Measurements from ENCODE around the gene NANOG. TPM values are rescaled to one million over a fixed set of nuclear protein-coding genes. Genes with fewer than 3 reads are reported as not detected.
"Not testable (repeated sequence)": the region's sequence is repeated elsewhere in the genome, so short reads cannot be mapped to it uniquely, and the experiment has no call there.

The NANOG gene
- total RNA-seq (2014; rRNA removed; shearing (Covaris generic)) (134 TPM in 2 replicates), polyA plus RNA-seq (2016; fragmentation: Nextera tagmentation; extraction: Ambion mirVana) (42.0 and 48.5 TPM in 2 replicates)
- long read RNA-seq, full-length matches to known transcripts: 37 of 47 reads
- long read RNA-seq, partial matches to known transcripts: 1 of 47 reads
- long read RNA-seq, other reads (novel, unspliced or antisense): 9 of 47 reads

DNA sequence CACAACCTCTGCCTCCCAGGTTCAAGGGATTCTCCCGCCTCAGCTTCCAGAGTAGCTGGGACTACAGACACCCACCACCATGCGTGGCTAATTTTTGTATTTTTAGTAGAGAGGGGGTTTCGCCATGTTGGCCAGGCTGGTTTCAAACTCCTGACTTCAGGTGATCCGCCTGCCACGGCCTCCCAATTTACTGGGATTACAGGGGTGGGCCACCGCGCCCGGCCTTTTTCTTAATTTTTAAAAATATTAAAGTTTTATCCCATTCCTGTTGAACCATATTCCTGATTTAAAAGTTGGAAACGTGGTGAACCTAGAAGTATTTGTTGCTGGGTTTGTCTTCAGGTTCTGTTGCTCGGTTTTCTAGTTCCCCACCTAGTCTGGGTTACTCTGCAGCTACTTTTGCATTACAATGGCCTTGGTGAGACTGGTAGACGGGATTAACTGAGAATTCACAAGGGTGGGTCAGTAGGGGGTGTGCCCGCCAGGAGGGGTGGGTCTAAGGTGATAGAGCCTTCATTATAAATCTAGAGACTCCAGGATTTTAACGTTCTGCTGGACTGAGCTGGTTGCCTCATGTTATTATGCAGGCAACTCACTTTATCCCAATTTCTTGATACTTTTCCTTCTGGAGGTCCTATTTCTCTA is at the start of gene NANOG:
NANOG (plus strand) TSS at position 519 of the 645 bp plus-strand sequence. CDS start 213 bp downstream, outside the sequence.
- Histone ChIP-seq H3K4me2 (peak within 1 kb of the TSS; percentile 100), H3K4me3 (peak within 1 kb of the TSS; percentile 95), H4K20me1 (replicated peaks; ENCODE audit: insufficient read depth) (peaks cover 15% of the 10 kb centered on the region), H3K4me1 (ENCODE audit: insufficient read depth) (peaks cover 63% of the 10 kb centered on the region), H3K79me2 (replicated peaks; ENCODE audit: insufficient read depth) (peaks cover 59% of the 10 kb centered on the region), H3K36me3 (ENCODE audit: insufficient read depth) (peaks cover 36% of the 10 kb centered on the region), H3F3A (replicated peaks; ENCODE audit: low read depth) (peaks cover 40% of the 10 kb centered on the region), H3K27ac (ENCODE audit: low read depth) (peak within 1 kb of the TSS; percentile 94)
- DNase-seq (ENCODE audit: low spot score) (peak; percentile 70), ATAC-seq (peak; percentile 90)
- peak within 1 kb of the TSS; percentile 97 for H3K27ac Mint-ChIP-seq
- H2AFZ ChIP-seq; H3K9me2 ChIP-seq (ENCODE audit: insufficient read depth); H3K27me3 ChIP-seq (ENCODE audit: insufficient read depth); H3K9me3 Mint-ChIP-seq; H3K27me3 Mint-ChIP-seq (ENCODE audit: insufficient read depth, low read depth, poor library complexity): not testable (repeated sequence)
- H3K36me3 Mint-ChIP-seq (ENCODE audit: low read depth): peaks cover 46% of the 10 kb centered on the region
- H3K4me1 Mint-ChIP-seq: peaks cover 64% of the 10 kb centered on the region
- peak within 1 kb of the TSS; percentile 88 for H3K4me3 Mint-ChIP-seq

DNA sequence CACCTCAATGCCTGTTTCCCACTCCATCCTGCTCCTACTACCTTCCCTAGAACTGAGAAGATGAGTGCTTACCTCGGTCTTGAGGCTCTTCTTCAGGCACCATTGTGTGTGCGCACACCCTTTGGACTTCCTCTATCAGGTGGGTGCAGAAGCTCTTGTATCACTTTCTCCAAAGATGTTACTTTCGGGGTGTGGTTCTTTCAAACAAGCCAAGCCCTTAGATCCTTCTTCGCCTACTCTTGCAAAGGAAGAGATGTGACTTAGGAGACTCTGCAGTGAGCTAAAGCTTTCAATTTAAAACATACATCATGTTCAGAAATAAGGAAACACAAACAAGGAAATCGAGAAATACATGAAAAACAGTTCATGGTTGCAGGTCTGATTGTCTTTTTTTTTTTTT is 42.0 kb upstream of the NANOG start, which contains the start of gene CLEC4C:
CLEC4C (minus strand) TSS at position 130 of the 400 bp plus-strand sequence; CDS start at position 103, 27 bp downstream.
- no peak for ATAC-seq
- peaks cover 15% of the 10 kb centered on the region for H3K9me3 Mint-ChIP-seq
- DNase-seq (ENCODE audit: low spot score): no peak
- Histone ChIP-seq H4K20me1 (replicated peaks; ENCODE audit: insufficient read depth) (no peaks in the 10 kb centered on the region), H3K4me3 (no peak within 1 kb of the TSS), H3K4me1 (ENCODE audit: insufficient read depth) (no peaks in the 10 kb centered on the region), H3K36me3 (ENCODE audit: insufficient read depth) (no peaks in the 10 kb centered on the region), H3K79me2 (replicated peaks; ENCODE audit: insufficient read depth) (no peaks in the 10 kb centered on the region), H3F3A (replicated peaks; ENCODE audit: low read depth) (peaks cover 7% of the 10 kb centered on the region; the same call in 1 of the 2 replicates), H2AFZ (peak within 1 kb of the TSS; percentile 74), H3K4me2 (no peak within 1 kb of the TSS), H3K27ac (ENCODE audit: low read depth) (no peak within 1 kb of the TSS), H3K9me2 (ENCODE audit: insufficient read depth) (no peaks in the 10 kb centered on the region), H3K27me3 (ENCODE audit: insufficient read depth) (no peaks in the 10 kb centered on the region)
- H3K27ac Mint-ChIP-seq: no peak within 1 kb of the TSS
- peaks cover 6% of the 10 kb centered on the region; the same call in 1 of the 3 replicates for H3K4me1 Mint-ChIP-seq
- H3K27me3 Mint-ChIP-seq (ENCODE audit: insufficient read depth, low read depth, poor library complexity): peaks cover 5% of the 10 kb centered on the region
- no peak within 1 kb of the TSS for H3K4me3 Mint-ChIP-seq
- peaks cover 14% of the 10 kb centered on the region for H3K36me3 Mint-ChIP-seq (ENCODE audit: low read depth)
- TF ChIP-seq STAT1 (IDR thresholded peaks at IDR 0.05; ENCODE audit: unreplicated experiment) (no peak), CREB1 (CRISPR knock-in tag; IDR thresholded peaks at IDR 0.05; ENCODE audit: low read depth) (no peak), EZH2 (IDR thresholded peaks at IDR 0.05; ENCODE audit: low read depth, unreplicated experiment) (no peak), JUNB (IDR thresholded peaks at IDR 0.05; ENCODE audit: unreplicated experiment) (no peak), REST (IDR thresholded peaks at IDR 0.05; ENCODE audit: unreplicated experiment) (no peak)
- TF ChIP-seq, protein P1, sequence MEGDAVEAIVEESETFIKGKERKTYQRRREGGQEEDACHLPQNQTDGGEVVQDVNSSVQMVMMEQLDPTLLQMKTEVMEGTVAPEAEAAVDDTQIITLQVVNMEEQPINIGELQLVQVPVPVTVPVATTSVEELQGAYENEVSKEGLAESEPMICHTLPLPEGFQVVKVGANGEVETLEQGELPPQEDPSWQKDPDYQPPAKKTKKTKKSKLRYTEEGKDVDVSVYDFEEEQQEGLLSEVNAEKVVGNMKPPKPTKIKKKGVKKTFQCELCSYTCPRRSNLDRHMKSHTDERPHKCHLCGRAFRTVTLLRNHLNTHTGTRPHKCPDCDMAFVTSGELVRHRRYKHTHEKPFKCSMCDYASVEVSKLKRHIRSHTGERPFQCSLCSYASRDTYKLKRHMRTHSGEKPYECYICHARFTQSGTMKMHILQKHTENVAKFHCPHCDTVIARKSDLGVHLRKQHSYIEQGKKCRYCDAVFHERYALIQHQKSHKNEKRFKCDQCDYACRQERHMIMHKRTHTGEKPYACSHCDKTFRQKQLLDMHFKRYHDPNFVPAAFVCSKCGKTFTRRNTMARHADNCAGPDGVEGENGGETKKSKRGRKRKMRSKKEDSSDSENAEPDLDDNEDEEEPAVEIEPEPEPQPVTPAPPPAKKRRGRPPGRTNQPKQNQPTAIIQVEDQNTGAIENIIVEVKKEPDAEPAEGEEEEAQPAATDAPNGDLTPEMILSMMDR (conservative IDR thresholded peaks at IDR 0.05; ENCODE audit: low read depth in 2 of 2): no peak

All from GM23338 (cell line).